HG02623 (cell line): ENCODE measurements around the gene ELL2.
A peak's percentile ranks its signal among the peaks of the same experiment; 100 is the strongest.

Experiments used
- ATAC-seq: cut with Tn5 transposase; IDR thresholded peaks from one replicate; pipeline ENCODE4 v1.9.1; 2021; ENCODE audit warnings: moderate library complexity; ENCODE audit not compliant: unreplicated experiment

The ELL2 gene

GRCh38 chr5:95983509-95983908 lies 21.9 kb upstream of the ELL2 start:
- ATAC-seq = no peak

DNA sequence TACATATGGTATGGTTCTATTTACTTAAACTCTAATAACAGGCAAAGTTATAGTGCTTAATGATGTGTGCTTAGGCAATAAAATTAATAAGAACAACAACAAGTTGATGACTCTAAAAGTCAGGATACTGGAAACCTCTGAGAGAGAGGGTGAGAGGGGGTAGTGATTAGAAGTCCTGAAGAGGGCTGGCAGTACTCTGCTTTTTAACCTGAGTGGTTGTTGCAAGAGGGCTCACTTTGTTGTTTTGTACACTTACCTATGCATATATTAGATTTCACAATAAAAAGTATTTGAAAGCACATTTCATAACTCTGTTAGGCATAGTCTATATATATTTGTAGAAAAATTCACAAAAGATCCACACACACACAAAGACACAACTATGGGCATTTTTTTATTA lies 21.4 kb upstream of the ELL2 start:
- no peak for ATAC-seq

- no peak for ATAC-seq
These were observed 15.0 kb upstream of the ELL2 start for GRCh38 chr5:95976606-95977005.

DNA sequence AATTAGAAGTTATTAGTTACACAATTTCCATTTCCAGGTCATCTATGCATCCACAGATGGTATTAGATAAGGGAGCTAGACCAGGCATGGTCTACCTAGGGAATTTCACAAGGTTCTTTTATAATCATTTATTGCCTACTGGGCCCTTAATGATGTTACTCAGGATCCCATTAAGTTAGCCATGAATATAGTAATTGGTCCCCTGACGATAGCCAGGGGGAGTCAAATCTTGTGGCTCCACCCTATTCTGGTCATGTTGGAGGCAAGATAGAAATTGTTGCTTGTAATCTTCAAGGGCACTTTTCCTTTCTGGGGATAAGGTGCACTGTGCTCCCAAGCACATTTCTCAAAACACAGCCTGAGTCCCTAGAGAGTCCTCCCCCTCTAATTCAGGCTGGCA lies 14.1 kb upstream of the ELL2 start:
- no peak for ATAC-seq

DNA sequence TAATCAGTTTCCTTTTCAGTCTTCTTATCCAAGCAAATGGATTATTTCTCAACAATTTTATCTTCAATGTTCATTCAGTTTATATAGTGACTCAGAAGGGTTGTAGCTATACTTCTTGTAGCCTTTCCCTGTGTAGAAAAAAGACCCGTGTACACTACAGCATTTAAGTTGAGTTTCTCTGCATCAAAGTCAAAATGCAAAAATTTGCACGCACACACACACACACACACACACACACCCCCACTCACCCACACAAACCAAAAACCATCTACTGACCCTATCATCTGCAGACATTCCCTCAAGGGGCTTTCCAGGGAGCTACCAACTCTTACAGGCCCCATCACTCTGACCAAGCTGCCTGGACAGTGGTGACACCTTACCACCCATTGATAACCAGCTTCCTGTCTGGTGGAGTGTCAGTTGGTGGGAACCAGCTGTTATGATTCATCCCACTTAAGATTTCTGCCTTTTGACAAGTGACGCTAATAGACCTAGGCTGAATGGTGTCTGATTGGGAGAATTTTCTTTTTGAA lies 12.2 kb upstream of the ELL2 start:
- ATAC-seq = peak; percentile 77

GRCh38 chr5:95972196-95972595 lies 10.5 kb upstream of the ELL2 start:
- ATAC-seq = no peak

- no peak for ATAC-seq
These were observed 8.7 kb upstream of the ELL2 start for GRCh38 chr5:95970359-95970704.

DNA sequence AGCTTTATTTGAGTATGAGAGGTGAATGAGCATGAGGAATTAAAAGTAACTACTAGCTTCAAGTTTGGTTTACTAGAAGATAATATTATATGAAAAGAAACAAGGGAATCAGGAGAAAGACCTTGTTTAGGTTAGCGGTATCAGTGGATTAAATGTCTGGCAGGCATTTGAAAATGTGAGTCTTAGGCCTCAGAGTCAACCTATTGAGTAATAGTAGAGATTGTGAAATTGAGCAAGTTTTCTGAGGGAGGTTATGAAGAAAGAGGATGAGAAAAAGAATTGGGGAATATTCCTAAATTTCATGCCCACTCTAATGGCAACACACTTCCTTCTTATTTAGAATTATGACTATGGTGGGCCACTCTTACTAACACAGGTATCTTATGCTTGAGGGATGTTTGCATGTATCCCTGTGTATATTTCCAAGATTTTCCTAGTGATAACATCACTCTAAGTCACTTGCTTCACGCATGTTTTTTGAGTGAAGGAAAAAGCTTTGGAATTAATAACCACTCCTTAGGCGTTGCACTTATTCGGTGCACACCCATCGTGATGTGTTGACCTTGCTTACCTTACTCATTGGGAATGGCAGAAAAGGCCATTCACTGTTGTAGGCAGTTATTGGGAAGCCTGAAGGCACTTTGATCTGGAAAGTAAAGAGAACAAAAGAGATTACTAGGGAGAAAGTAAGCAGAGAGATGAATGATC lies 8.2 kb upstream of the ELL2 start:
- no peak for ATAC-seq

GRCh38 chr5:95969055-95969454 lies 7.4 kb upstream of the ELL2 start:
- ATAC-seq = no peak

DNA sequence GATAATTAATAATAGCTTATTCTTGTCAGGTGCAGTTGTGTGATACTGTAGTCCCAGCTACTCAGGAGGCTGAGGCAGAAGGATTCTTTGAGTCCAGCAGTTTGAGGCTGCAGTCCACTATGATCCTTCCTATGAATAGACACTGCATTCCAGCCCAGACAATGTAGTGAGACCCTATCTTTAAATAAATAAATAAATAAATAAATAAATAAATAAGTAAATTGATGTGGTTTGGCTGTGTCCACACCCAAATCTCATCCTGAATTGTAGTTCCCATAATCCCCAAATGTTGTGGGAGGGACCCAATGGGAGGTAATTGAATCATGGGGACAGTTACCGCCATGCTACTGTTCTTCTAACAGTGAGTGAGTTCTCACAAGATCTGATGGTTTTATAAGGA lies 5.6 kb upstream of the ELL2 start:
- no peak for ATAC-seq

DNA sequence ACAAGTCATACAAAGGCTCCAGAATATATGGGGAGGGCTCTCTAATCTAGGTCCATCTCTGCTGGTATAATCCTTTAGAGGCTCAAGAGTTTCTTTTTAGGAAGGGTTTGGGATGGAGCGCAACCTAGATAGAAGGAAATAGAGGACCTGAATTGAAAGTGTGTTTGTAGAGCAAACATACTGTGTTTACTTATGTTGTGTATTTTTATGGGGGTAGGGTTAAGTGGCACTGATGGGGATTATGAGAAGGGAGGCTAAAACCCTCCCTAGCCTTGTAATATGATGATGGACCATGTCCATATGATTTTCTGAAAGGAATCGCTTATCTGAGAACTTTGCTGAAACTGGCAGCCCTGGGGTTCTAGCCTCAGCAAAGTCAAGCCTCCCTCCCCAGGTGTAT lies 4.4 kb upstream of the ELL2 start:
- no peak for ATAC-seq

DNA sequence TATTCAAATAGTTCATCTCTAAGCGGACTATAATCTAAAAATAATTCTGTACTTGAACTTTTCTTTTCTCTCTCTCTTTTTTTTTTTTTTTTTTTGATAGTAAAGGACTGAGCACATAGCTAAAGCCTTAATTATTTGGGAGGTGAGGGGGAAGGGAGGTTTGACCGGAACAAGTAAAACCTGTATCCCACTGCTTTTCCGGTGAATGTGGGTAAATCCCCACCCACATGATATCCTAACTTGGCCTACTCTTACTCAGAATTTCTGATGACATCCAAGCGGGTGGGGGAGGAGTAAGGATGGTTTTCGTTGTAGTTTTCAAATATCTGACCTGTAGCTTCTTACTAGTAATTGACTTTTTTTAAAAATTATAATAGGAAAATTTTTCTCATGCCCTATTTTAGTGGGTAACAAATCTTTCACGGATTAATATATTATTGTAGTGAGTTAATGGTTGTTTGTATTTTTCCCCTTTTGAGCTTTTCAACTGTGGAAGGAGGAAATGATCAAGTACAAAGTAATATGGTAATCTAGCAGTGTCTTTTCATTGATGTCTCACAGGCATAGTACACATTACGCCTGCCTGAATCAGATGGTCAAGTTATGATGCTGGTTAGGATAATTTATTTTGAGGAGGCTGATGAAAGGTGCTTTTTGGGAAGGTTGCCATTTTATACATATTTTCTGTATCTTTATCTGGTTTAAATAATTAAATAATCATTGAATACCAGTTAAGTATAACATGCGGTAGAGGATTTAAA lies 2.2 kb upstream of the ELL2 start:
- ATAC-seq = no peak

GRCh38 chr5:95962785-95963184 lies 1.1 kb upstream of the ELL2 start:
- no peak for ATAC-seq

DNA sequence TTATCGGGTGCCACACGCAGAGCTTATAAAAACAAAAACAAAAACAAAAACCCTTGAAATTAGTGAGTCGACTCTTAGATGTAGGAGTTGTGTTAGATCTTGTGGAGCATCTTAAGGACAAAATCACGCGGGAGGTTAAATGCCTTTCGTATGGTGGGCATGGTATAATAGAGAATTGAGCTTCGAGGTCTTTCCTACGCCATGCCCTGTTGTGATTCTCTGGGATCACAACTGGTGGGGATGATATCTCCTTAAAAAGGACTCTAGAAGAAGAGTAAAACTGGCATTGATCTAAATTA lies 773 bp upstream of the ELL2 start:
- ATAC-seq = no peak

GRCh38 chr5:95960667-95961616 lies 709 bp downstream of the ELL2 start:
- peak; percentile 43 for ATAC-seq

- no peak for ATAC-seq
These were observed 1.6 kb downstream of the ELL2 start for GRCh38 chr5:95959888-95960666.

DNA sequence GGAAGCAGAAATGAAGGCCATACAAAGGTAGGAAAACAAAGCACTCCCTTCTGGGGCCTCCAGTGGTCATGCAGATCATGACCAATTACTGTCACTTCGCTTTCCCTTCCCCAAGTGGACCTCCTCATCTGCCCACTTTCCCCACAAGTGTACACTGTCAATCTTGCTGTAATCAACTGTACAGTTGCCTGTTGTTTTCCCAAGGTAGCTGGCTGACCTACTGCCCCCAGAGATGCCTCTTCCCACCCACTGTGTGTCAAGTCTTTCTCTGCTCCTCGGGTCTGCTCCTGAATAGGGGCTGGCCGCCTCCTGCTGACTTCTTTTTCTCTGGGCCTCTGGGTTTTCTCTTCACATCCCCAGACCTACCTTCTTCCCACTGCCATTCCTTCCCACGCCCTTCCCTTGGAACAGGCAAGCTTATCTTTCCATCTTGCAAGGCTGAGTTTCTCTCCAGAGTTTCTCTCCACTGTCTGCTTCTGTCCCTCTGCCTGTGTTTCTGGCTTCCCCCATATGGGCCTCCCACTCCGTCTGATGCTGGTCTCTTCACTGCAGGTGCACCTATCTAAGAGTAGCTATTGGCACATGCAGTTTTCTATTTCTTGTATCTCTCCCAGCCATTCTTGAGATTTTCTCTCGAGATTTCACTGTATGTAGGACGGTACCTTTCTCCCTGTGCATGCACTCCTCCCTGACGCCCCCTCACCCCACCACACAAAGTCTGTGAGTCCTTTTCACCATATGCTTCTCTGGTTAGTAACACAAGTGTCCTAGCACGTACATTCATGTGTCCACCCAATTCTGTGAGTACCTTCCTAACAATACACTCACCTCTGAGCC lies 2.4 kb downstream of the ELL2 start:
- ATAC-seq = no peak

DNA sequence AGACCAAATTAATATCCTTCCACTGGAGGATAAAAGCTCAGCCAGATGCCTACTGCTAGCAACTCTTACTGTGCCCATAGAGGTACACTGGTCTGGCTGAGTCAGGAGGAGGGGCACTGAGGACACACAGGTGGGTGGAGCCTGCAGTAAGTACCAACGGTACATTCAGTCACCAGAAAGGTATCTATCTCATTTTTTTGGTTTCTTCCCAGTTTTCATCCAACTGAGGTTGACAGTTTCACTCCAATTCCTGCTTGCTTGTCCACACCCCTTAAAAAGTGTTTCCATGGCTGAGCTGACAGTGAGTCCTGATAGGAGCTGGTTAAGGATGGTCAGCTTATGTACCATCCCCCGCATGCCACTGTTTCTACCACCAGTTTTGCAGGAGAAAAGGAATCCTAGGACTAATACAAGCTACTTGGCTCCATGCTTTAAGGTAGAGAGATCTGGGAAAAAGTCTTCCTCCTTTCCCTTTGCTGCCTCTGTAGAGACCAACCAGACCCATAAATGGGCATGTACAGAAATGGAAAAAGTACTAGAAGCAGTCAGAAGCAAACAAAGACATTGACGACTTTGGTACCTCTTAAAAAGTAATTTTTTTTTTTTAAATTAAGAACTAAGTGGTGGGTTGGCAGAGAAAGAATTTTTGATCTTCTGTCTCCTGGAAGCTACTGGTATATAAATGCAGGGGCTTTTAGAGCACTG lies 3.2 kb downstream of the ELL2 start:
- ATAC-seq = no peak

- ATAC-seq = no peak
These were observed 4.0 kb downstream of the ELL2 start for GRCh38 chr5:95957561-95958203.
